HG02852 (cell line): ENCODE measurements around the gene AIPL1.
"Not testable (repeated sequence)": the region's sequence is repeated elsewhere in the genome, so short reads cannot be mapped to it uniquely, and the experiment has no call there.

Source experiments
- ATAC-seq: cut with Tn5 transposase; IDR thresholded peaks from one replicate; pipeline ENCODE4 v1.9.1; 2021; ENCODE audit warnings: mild to moderate bottlenecking, moderate library complexity; ENCODE audit not compliant: unreplicated experiment

AIPL1 gene

DNA sequence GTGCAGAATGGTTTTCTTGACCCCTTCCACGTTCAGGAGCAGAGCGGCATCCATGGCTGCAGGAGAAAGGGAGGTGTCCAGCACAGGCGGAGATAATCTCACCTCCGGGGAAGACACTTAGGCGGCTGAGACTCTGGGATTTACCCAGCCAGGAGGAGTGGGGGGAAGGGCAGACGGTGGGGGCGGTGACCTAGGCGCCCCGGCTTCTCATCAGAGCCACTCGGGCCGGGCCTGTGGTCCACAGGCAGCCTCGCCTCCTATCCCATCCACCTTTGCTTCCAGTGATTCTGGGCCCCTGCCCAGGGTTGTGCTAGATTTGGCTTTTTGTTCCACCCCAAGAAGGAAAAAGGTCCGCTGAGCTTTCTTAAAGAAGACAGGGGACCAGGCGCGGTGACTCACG is at the start of gene AIPL1:
Gene AIPL1, minus strand, starts transcription at position 71 of the 400 bp plus-strand sequence. Its CDS starts 17 bp downstream, at position 54.
- ATAC-seq: no peak

GRCh38 chr17:6483507-6483906 is 48.6 kb upstream of the AIPL1 start:
- no peak for ATAC-seq

GRCh38 chr17:6482796-6483195 is 47.9 kb upstream of the AIPL1 start:
- not testable (repeated sequence) for ATAC-seq

GRCh38 chr17:6482105-6482455 is 47.2 kb upstream of the AIPL1 start:
- ATAC-seq: no peak

DNA sequence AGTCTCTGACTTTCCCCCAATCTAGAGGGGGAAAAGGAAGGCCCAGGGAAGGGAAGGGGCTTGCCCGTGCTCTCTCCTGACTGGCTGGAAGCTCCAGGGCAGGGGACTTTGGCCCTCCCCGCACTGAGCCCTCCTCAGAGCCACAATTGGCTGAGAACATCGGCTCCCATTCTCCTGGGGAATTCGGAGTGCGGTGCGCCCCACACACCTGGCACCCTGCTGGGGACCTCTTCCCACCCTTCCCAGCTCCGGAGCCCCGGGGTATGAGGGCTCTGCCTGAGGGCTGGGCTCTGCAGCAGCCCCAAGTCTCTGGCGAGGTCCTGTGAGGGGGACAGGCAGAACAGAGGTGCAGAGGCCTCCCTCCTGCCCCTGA is 45.4 kb upstream of the AIPL1 start:
- ATAC-seq: no peak

- no peak for ATAC-seq
Measured at GRCh38 chr17:6479622-6480302, 44.8 kb upstream of the AIPL1 start.

DNA sequence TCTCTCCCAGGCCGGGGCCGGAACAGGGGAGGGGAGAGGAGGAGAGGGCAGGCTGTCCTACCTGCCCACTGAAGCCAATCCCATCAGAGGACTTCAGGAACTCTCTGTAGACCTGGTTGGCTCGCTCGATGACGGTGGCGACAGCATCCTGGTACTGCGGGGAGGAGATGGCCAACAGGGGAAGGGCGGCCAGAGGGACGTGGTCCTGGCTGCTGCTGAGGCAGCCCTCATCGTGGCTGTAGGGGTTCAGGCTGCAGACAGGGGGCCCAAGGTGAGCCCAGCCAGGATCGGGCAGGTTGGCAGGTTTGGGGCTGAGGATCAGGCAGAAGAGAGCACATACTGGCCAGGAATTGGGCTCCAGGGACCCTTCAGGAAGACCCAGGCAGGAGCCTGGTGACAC is 43.6 kb upstream of the AIPL1 start:
- ATAC-seq: no peak

DNA sequence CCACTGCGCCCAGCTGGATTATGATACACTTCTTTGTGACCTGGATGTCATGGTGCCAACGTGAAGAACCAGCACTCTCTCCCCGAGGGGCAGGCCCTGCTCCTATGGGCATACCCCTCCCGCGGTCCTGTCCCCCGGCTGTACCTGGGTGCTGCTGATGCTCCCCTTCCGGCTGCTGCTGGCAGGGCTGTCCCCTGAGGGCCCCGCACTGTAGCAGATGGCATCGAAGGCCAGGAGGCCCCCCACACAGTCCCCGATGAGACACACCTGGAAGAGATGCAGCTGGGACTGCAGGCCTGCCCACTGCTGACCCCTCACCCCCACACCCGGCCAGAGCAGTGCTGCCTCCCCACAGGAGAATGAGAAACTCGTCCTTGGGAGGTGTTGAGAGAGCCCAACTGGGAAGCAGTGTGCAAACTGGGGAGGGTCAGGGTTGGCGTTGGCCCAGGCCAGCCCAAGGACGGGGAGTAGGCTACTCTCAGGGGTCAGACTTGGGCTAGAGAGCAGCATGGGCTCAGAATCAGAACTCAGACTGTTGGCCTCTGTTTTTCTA is 43.0 kb upstream of the AIPL1 start:
- ATAC-seq: no peak

GRCh38 chr17:6476810-6477179 is 41.9 kb upstream of the AIPL1 start:
- no peak for ATAC-seq

GRCh38 chr17:6476076-6476809 is 41.3 kb upstream of the AIPL1 start:
- no peak for ATAC-seq

- ATAC-seq: no peak
Measured at GRCh38 chr17:6475411-6475810, 40.5 kb upstream of the AIPL1 start.

DNA sequence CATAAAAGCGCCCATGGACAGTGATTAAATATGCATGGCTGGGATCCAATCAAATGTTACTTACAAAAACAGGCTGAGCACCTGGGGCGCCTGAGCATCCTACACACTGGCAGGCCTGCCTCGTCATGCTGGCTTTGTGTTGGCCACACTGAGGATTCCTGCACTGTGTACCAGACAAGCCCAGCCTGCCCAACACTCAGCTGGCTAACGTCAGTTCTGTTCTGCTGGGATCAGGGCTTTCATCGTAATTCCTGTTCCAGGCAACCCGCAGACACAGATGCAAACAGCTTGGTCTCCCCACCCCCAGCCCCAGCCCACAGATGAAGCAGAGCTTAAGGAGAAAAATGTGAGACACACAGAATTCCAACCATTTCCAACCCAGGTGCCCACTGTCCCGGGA is 40.0 kb upstream of the AIPL1 start:
- no peak for ATAC-seq

GRCh38 chr17:6474376-6474775 is 39.5 kb upstream of the AIPL1 start:
- no peak for ATAC-seq

DNA sequence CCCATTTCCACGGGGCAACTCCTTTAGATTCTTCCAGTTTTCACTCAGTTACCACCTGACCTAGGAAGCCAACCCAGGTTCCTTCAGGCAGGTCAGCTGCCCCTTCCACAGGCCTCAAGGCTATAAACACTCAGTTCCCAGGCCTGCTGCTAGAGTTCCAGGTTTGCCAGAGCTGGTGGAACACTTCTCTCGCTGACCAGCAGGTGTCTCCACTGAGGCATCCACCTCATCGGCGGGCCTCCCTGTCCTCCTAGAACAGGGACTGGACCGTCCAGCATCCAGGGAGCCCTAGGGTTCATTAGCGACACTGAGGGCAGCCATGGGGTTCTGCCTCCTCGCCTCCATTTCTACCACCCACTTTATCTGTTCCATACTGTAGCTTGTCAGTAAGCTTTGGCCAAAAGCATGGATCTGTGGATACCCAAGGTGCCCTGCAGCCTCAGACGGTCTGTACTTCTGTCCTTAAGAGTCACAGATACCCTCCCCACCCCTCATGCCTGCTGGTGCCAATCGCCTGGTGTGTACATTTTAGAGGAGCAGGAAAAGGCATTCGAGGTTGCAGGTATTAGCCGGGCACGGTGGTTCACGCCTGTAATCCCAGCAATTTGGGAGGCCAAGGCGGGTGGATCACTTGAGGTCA is 38.3 kb upstream of the AIPL1 start:
- no peak for ATAC-seq

GRCh38 chr17:6472517-6472916 is 37.6 kb upstream of the AIPL1 start:
- no peak for ATAC-seq

GRCh38 chr17:6471531-6472465 is 36.9 kb upstream of the AIPL1 start:
- no peak for ATAC-seq

DNA sequence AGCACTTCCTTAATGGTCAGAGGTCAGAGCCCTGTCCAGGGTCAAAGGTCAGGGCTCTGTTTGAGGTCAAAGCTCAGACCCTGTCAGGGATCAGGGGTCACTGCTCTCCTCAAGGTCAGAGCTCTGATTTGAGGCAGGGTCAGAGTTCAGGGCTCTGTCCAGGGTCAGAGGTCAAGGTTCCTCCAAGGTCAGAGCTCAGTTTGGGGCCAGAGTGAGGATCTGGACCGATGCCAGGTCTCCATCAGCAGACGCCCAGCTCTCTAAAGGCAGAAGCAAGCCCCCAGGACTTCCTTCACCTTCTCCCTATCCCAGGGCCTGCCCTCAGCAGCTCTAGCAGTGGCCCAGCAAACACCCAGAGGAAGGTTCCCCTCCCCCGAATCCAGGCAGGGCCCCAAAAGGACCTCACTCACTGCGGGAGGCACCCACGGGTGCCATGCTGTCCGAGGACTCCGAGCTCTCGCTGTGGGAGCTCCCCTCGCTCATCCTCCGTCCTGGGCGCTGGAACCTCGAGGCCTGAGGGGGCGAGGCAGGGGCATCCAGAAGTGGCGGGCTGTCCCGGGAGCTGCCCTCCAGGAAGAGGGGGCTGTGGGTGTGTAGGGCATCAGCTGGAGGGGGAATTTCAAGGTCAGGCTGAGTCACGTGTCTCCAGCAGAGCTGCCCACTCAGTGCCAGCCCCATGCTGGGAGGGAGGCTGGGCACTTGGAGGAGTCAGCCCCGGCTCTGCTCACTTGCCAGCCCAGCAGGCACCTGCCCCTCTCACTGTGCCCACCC is 36.0 kb upstream of the AIPL1 start:
- no peak for ATAC-seq

DNA sequence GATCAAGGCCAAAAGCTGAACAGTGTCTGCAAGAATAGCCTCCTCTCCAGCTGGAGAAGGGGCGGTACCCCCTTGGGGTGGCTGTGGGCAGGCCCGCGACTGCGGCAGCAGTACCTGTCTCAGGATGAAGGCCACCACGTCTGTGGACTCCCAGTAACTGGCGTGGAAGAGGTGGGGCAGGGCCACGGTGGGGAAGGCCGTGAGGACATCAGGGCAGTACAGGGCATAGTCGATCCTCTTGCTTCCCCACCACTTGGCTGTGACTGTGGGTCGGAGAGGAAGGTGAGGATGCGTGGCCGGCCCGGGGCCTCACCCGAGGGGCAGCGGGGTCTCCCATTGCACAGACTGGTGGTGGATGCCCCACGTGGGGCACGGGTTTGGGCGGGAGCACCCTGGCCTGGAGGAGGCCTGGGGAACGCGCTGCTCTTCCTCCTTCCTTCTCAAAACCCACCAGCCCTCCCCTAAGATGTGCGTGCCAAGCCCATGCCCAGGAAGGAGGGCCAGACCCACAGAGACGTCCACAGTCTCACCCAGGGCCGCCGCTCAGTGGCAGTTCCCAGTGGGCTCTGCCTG is 35.3 kb upstream of the AIPL1 start:
- no peak for ATAC-seq

DNA sequence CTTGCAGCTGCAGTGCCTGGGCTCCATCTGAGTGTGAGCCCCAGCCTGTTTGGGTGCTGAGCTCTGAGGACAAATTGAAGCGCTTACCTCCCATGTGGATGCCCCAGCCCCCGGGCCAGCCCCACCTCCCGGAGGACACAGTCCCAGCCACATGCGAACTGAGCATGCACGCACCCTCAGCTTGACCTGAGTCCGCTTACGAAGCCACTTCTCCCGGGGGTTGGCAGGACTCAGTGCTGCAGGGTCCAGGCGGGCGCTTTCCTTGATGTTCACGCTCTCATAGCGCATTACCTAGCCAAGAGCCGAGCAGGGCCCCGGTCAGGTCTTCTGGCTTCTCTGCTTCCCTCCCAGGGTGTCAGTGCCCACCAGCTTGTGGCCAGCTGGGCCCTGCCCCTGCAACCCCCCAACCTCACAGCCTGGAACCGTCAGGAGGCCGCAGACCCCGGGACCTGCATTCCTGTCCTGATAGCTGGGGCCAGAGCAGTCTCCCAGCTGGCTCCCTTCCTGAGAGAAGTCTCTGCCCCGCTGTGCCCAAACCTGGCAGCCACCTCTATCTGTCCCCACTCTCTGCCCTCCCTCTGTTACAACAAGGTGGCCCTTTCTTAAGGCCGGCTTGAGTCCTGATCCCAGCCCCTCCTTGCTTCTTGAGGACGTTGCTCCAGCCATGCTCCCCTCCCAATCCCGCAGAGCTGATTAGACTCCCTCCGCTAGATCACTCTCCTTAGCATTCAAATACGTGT is 33.3 kb upstream of the AIPL1 start:
- no peak for ATAC-seq
